GM12864 (cell line): ENCODE results near the gene LARGE1.

Experiments used
- DNase-seq: peaks from one replicate; pipeline ENCODE4 v3.0.0-alpha.2; 2011; ENCODE audit warnings: low read depth
- H3K4me3 ChIP-seq: 2 replicates; pipeline ENCODE4 v1.5.1; 2011; ENCODE audit warnings: mild to moderate bottlenecking, low read depth, low read length, control low read depth
- TF ChIP-seq, protein P1 (sequence below): IDR thresholded peaks from 2 replicates; pipeline ENCODE4 v1.5.1; 2011; ENCODE audit warnings: low read depth, mild to moderate bottlenecking, moderate library complexity, low read length, control low read depth, inconsistent platforms; ENCODE audit errors: missing control alignments

LARGE1 gene

DNA sequence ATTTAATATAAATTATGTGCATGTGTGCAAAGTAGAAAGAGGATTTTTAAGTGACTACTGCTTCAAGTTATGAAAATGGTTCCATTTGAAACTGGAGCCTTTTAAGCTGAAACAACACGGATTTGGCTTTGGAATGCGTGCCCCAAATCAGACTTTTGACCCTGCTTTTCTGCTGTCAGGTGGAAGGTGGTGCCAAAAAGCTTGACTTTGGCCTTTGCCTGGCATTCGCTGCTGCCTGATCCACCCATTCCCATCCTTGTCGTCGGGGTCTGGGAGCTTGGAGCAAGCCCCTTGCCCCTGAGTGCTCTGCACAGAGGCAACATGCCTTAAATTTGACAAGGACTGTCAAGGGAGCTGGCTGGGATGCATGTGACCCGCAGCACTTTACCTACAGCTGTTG is 526.8 kb downstream of the LARGE1 start:
- DNase-seq = no peak
- TF ChIP-seq, protein P1, sequence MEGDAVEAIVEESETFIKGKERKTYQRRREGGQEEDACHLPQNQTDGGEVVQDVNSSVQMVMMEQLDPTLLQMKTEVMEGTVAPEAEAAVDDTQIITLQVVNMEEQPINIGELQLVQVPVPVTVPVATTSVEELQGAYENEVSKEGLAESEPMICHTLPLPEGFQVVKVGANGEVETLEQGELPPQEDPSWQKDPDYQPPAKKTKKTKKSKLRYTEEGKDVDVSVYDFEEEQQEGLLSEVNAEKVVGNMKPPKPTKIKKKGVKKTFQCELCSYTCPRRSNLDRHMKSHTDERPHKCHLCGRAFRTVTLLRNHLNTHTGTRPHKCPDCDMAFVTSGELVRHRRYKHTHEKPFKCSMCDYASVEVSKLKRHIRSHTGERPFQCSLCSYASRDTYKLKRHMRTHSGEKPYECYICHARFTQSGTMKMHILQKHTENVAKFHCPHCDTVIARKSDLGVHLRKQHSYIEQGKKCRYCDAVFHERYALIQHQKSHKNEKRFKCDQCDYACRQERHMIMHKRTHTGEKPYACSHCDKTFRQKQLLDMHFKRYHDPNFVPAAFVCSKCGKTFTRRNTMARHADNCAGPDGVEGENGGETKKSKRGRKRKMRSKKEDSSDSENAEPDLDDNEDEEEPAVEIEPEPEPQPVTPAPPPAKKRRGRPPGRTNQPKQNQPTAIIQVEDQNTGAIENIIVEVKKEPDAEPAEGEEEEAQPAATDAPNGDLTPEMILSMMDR = no peak
- no peak overlapping the region for H3K4me3 ChIP-seq

- no peak overlapping the region for H3K4me3 ChIP-seq
- TF ChIP-seq, protein P1 = no peak
- no peak for DNase-seq
These were observed 529.0 kb downstream of the LARGE1 start for GRCh38 chr22:33391298-33391697.

GRCh38 chr22:33389936-33390335 is 530.3 kb downstream of the LARGE1 start:
- TF ChIP-seq, protein P1 = no peak
- no peak overlapping the region for H3K4me3 ChIP-seq
- no peak for DNase-seq

GRCh38 chr22:33386270-33386669 is 534.0 kb downstream of the LARGE1 start:
- DNase-seq = no peak
- TF ChIP-seq, protein P1 = no peak
- no peak overlapping the region for H3K4me3 ChIP-seq

GRCh38 chr22:33385611-33386010 is 534.7 kb downstream of the LARGE1 start:
- H3K4me3 ChIP-seq = no peak overlapping the region
- TF ChIP-seq, protein P1 = no peak
- no peak for DNase-seq

DNA sequence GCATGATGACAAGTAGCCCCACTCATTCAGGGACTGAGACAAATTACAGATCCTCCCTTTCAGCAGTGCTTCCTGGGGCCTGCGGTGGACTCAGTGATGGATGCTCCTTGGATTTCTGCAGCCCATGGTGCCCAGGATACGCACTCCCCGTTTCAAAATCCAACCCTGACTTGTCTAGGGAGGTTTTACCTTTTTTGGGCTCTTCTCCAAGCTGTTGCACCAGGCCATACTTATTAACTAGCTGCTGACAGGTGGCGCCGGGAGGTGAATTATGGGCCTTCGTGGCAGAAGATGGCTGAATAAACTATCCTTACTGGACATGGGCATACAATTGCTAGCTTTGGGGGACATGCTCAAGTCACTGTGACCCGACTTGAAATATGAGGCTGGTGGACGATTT is 537.8 kb downstream of the LARGE1 start:
- DNase-seq = no peak
- no peak overlapping the region for H3K4me3 ChIP-seq
- TF ChIP-seq, protein P1 = no peak

- DNase-seq = no peak
- no peak overlapping the region for H3K4me3 ChIP-seq
- TF ChIP-seq, protein P1 = no peak
These were observed 538.5 kb downstream of the LARGE1 start for GRCh38 chr22:33381531-33382406.
